Measurements from ENCODE around the gene APBB1.
A peak's percentile ranks its signal among the peaks of the same experiment; 100 is the strongest.

APBB1 gene
- total RNA-seq = 26.3 to 86.8 (median 59.5) reads per million in 3 experiments

- DNase-seq = peak; percentile 74
These were observed at the start of gene APBB1 for GRCh38 chr11:6419009-6419631. APBB1 (minus strand) TSS chr11:6419094; CDS start chr11:6411347, 7,747 bp downstream.

- DNase-seq = no peak
These were observed 40.2 kb upstream of the APBB1 start for GRCh38 chr11:6459099-6459450.

GRCh38 chr11:6458352-6459098, 39.6 kb upstream of the APBB1 start:
- DNase-seq = no peak

- DNase-seq = no peak
These were observed 38.9 kb upstream of the APBB1 start for GRCh38 chr11:6457581-6458320.

GRCh38 chr11:6456361-6457073, 37.6 kb upstream of the APBB1 start:
- no peak for DNase-seq

GRCh38 chr11:6455070-6455469, 36.2 kb upstream of the APBB1 start:
- no peak for DNase-seq

GRCh38 chr11:6453152-6453551, 34.3 kb upstream of the APBB1 start:
- DNase-seq = no peak

- DNase-seq = no peak
These were observed 33.3 kb upstream of the APBB1 start for GRCh38 chr11:6452219-6452618.

GRCh38 chr11:6448574-6448973, 29.7 kb upstream of the APBB1 start:
- no peak for DNase-seq

GRCh38 chr11:6443269-6444003, 24.5 kb upstream of the APBB1 start:
- DNase-seq = peak; percentile 44

- no peak for DNase-seq
These were observed 23.5 kb upstream of the APBB1 start for GRCh38 chr11:6442441-6442840.

GRCh38 chr11:6440906-6441358, 22.0 kb upstream of the APBB1 start, which contains the start of gene HPX:
HPX (minus strand) TSS chr11:6440987; CDS start chr11:6440963, 24 bp downstream.
- DNase-seq = no peak

GRCh38 chr11:6438979-6439571, 20.2 kb upstream of the APBB1 start:
- DNase-seq = peak; percentile 21

GRCh38 chr11:6437993-6438392, 19.1 kb upstream of the APBB1 start:
- DNase-seq = no peak

- no peak for DNase-seq
These were observed 18.5 kb upstream of the APBB1 start for GRCh38 chr11:6437423-6437822.

- DNase-seq = no peak
These were observed 15.2 kb upstream of the APBB1 start for GRCh38 chr11:6433998-6434660.

- DNase-seq = no peak
These were observed 13.0 kb upstream of the APBB1 start for GRCh38 chr11:6431861-6432260.

- no peak for DNase-seq
These were observed 8.6 kb upstream of the APBB1 start for GRCh38 chr11:6427516-6427915.

GRCh38 chr11:6420677-6421076, 1.8 kb upstream of the APBB1 start:
- DNase-seq = no peak

- no peak for DNase-seq
These were observed 311 bp downstream of the APBB1 start for GRCh38 chr11:6418557-6419008.

- no peak for DNase-seq
These were observed 862 bp downstream of the APBB1 start for GRCh38 chr11:6417907-6418556.

Data from central memory CD4-positive, alpha-beta T cell (primary cell).